K562 (cell line): ENCODE data around the gene MZB1. TPM values are rescaled to one million over a fixed set of nuclear protein-coding genes. Genes with fewer than 3 reads are reported as not detected.

ENCODE experiments used
- CBFA2T3 ChIP-seq: fragments of 450-650 bp; IDR thresholded peaks from 2 replicates; pipeline ENCODE4 v1.6.1; 2017
- CBX2 ChIP-seq: fragments of 200-600 bp; sonication (generic); IDR thresholded peaks from one replicate; pipeline ENCODE4 v1.6.1; 2012; ENCODE audit warnings: mild to moderate bottlenecking, low read length, inconsistent platforms; ENCODE audit not compliant: insufficient read depth, poor library complexity, severe bottlenecking
- DDX20 ChIP-seq: fragments of 450-650 bp; IDR thresholded peaks from 2 replicates; pipeline ENCODE4 v1.6.1; 2016; ENCODE audit warnings: missing genetic modification characterization, low read depth, mild to moderate bottlenecking, missing compliant biosample characterization, moderate library complexity
- EHMT2 ChIP-seq: fragments of 450-650 bp; IDR thresholded peaks from 2 replicates; pipeline ENCODE4 v1.6.1; 2018; ENCODE audit warnings: antibody characterized with exemption
- EZH2 ChIP-seq: IDR thresholded peaks from 2 replicates; pipeline ENCODE4 v1.6.1; 2012; ENCODE audit warnings: low read depth, mild to moderate bottlenecking, inconsistent platforms, low read length, borderline replicate concordance
- HEY1 ChIP-seq: fragments of 250-450 bp; sonication (Bioruptor Pico); IDR thresholded peaks from 2 replicates; pipeline ENCODE4 v1.5.0; 2020; ENCODE audit warnings: mild to moderate bottlenecking, moderate library complexity, borderline replicate concordance
- HMGXB4 ChIP-seq: sonication (generic); formaldehyde crosslinking; IDR thresholded peaks from 2 replicates; pipeline ENCODE4 v1.8.1; 2023; ENCODE audit warnings: mild to moderate bottlenecking, missing genetic modification reagents
- MAZ ChIP-seq, 2 experiments: fragments of 450-650 bp in 1 of 2; sonication (generic) in 1 of 2; formaldehyde crosslinking; IDR thresholded peaks in 1 of 2; conservative IDR thresholded peaks in 1 of 2; 2 replicates each; pipeline versions ENCODE4 v1.4.0 to v1.5.0; 2020; ENCODE audit warnings: mild to moderate bottlenecking in 1 of 2, missing genetic modification reagents in 1 of 2
- MIER1 ChIP-seq: fragments of 450-650 bp; IDR thresholded peaks from 2 replicates; pipeline ENCODE4 v1.6.1; 2016; ENCODE audit warnings: antibody characterized with exemption, mild to moderate bottlenecking, low read depth
- MXD1 ChIP-seq: fragments of 250-450 bp; sonication (Bioruptor Pico); IDR thresholded peaks from 2 replicates; pipeline ENCODE4 v1.8.0; 2021; ENCODE audit warnings: borderline replicate concordance, mild to moderate bottlenecking, moderate library complexity; ENCODE audit not compliant: poor library complexity, severe bottlenecking
- MYBL2 ChIP-seq, 2 experiments: fragments of 450-650 bp in 1 of 2; sonication (generic) in 1 of 2; formaldehyde crosslinking in 1 of 2; IDR thresholded peaks; 2 replicates each; pipeline versions ENCODE4 v1.6.1 to v1.8.1; 2017 to 2022; ENCODE audit warnings: borderline replicate concordance in 1 of 2, inconsistent platforms in 1 of 2, low read depth in 1 of 2, mild to moderate bottlenecking in 1 of 2, missing genetic modification reagents in 1 of 2, moderate library complexity in 1 of 2
- NCOA1 ChIP-seq: fragments of 450-650 bp; IDR thresholded peaks from 2 replicates; pipeline ENCODE4 v1.6.1; 2016; ENCODE audit warnings: low read depth
- NFIC ChIP-seq: fragments of 450-650 bp; IDR thresholded peaks from 2 replicates; pipeline ENCODE4 v1.6.1; 2017; ENCODE audit warnings: mild to moderate bottlenecking, inconsistent platforms
- NFXL1 ChIP-seq: fragments of 450-650 bp; formaldehyde crosslinking; IDR thresholded peaks from 2 replicates; pipeline ENCODE4 v1.4.0; 2021; ENCODE audit warnings: mild to moderate bottlenecking
- NUFIP1 ChIP-seq: fragments of 450-650 bp; IDR thresholded peaks from 2 replicates; pipeline ENCODE4 v1.6.1; 2018; ENCODE audit not compliant: partially characterized antibody
- PPARD ChIP-seq: fragments of 250-450 bp; sonication (Bioruptor Pico); IDR thresholded peaks from 2 replicates; pipeline ENCODE4 v1.8.0; 2022; ENCODE audit warnings: inconsistent platforms, mild to moderate bottlenecking, moderate library complexity
- SLC30A9 ChIP-seq: fragments of 250-450 bp; sonication (Bioruptor Pico); IDR thresholded peaks from 2 replicates; pipeline ENCODE4 v1.8.0; 2022; ENCODE audit warnings: mild to moderate bottlenecking, moderate library complexity
- SMAD2 ChIP-seq: fragments of 150-350 bp; IDR thresholded peaks from 2 replicates; pipeline ENCODE4 v1.6.1; 2014; ENCODE audit warnings: low read depth, mild to moderate bottlenecking, low read length
- SMAD4 ChIP-seq: fragments of 250-450 bp; sonication (Bioruptor Pico); conservative IDR thresholded peaks from 2 replicates; pipeline ENCODE4 v1.8.0; 2021; ENCODE audit warnings: inconsistent platforms, mild to moderate bottlenecking, moderate library complexity
- TGIF2 ChIP-seq: sonication (generic); formaldehyde crosslinking; IDR thresholded peaks from 2 replicates; pipeline ENCODE4 v1.8.1; 2022; ENCODE audit warnings: mild to moderate bottlenecking, missing genetic modification reagents, moderate library complexity
- YBX1 ChIP-seq: fragments of 450-650 bp; IDR thresholded peaks from 2 replicates; pipeline ENCODE4 v1.7.1; 2016; ENCODE audit warnings: mild to moderate bottlenecking
- ZBTB2 ChIP-seq: fragments of 450-650 bp; IDR thresholded peaks from 2 replicates; pipeline ENCODE4 v1.6.1; 2016; ENCODE audit warnings: antibody characterized with exemption
- ZNF121 ChIP-seq: sonication (generic); formaldehyde crosslinking; conservative IDR thresholded peaks from 2 replicates; pipeline ENCODE4 v1.8.0; 2022; ENCODE audit warnings: missing genetic modification reagents
- ZNF197 ChIP-seq: fragments of 200-800 bp; sonication (Bioruptor generic); IDR thresholded peaks from 2 replicates; pipeline ENCODE4 v1.6.1; 2016; ENCODE audit warnings: low read depth, missing genetic modification characterization, missing compliant biosample characterization
- ZNF253 ChIP-seq: fragments of 250-450 bp; sonication (Bioruptor Pico); conservative IDR thresholded peaks from 2 replicates; pipeline ENCODE4 v1.6.1; 2021; ENCODE audit warnings: mild to moderate bottlenecking
- ZSCAN32 ChIP-seq: fragments of 450-650 bp; formaldehyde crosslinking; IDR thresholded peaks from 2 replicates; pipeline ENCODE4 v1.4.0; 2020; ENCODE audit warnings: mild to moderate bottlenecking, moderate library complexity
- ZZZ3 ChIP-seq: fragments of 450-650 bp; IDR thresholded peaks from 2 replicates; pipeline ENCODE4 v1.6.1; 2016; ENCODE audit warnings: antibody characterized with exemption, mild to moderate bottlenecking, moderate library complexity
- polyA plus RNA-seq, 8 experiments: library from polyadenylated mRNA; depleted of rRNA in 4 of 8; stranded (reverse) in 5 of 8; unstranded in 3 of 8; fragments of >200 nt; fragmentation: Nextera tagmentation in 2 of 8; fragmentation: Illumina TruSeq in 1 of 8; extraction: Ambion mirVana in 2 of 8; extraction: Trizol in 1 of 8; gene quantifications; 2 replicates each; pipeline versions ENCODE4 v1.2.1 to v1.2.3, GENCODE V29; 2011 to 2014; ENCODE audit warnings: inconsistent platforms in 1 of 8, missing spikeins in 1 of 8
- total RNA-seq, 7 experiments: library from RNA; depleted of rRNA in 6 of 7; stranded (reverse); fragments of >200 nt in 6 of 7; fragmentation: Illumina TruSeq in 2 of 7; extraction: Trizol in 2 of 7; gene quantifications; 2 replicates each; pipeline versions ENCODE4 v1.2.1 to v1.2.3, GENCODE V29; 2011 to 2021; ENCODE audit warnings: low replicate concordance in 1 of 7

MZB1 gene
- total and polyA plus RNA-seq, 9 of the 15 experiments (the other 6 are each of a cell fraction or from before 2014, with no cell fraction given): 0.13 to 0.31 TPM; not detected in 7

- TF ChIP-seq ZBTB2 (peak; percentile 96), MAZ (CRISPR knock-in tag; conservative IDR thresholded peaks at IDR 0.05 in 1 of 2, IDR thresholded peaks at IDR 0.05 in 1 of 2) (peak; percentile 63 to 81), SLC30A9 (CRISPR knock-in tag) (no peak), ZNF197 (CRISPR knock-in tag) (peak; percentile 54; the same call in 1 of the 2 replicates), CBX2 (no peak), NUFIP1 (no peak), MIER1 (no peak), YBX1 (no peak), HEY1 (CRISPR knock-in tag) (no peak; the same call in 1 of the 2 replicates), NFXL1 (no peak), MXD1 (peak; percentile 37), ZZZ3 (no peak), CBFA2T3 (no peak; the same call in 1 of the 2 replicates), SMAD4 (CRISPR knock-in tag) (peak; percentile 84), TGIF2 (CRISPR knock-in tag) (no peak), ZNF121 (CRISPR knock-in tag) (no peak), DDX20 (tag) (no peak), SMAD2 (no peak), ZNF253 (CRISPR knock-in tag) (no peak), ZSCAN32 (CRISPR knock-in tag) (no peak), EZH2 (no peak), NFIC (peak; percentile 75), HMGXB4 (CRISPR knock-in tag) (peak; percentile 83; the same call in 1 of the 2 replicates), MYBL2 (IDR thresholded peaks at IDR 0.05; ENCODE audit: low read depth) (no peak), MYBL2 (CRISPR knock-in tag; IDR thresholded peaks at IDR 0.05; ENCODE audit: borderline replicate concordance) (no peak), EHMT2 (no peak), PPARD (no peak), NCOA1 (0 out of 2 replicates have a peak, but pooled peaks have one; percentile 62)
Observed at GRCh38 chr5:139341689-139342422, 47.9 kb downstream of the MZB1 start, which contains the start of gene PAIP2 (continued).
